Suprapubic skin (tissue), 4 donors: Measurements from ENCODE around the gene KCNG3. TPM values are rescaled to one million over a fixed set of nuclear protein-coding genes. Genes with fewer than 3 reads are reported as not detected.
"Not testable (repeated sequence)": the region's sequence is repeated elsewhere in the genome, so short reads cannot be mapped to it uniquely, and the experiment has no call there.

Experiments used
- DNase-seq, 2 donors: peaks; one replicate each; pipeline ENCODE4 v3.0.0-alpha.2; 2019; ENCODE audit warnings: low spot score in 2 of 2
- H3K27ac ChIP-seq: fragments of 200-600 bp; sonication (generic); one replicate; pipeline ENCODE4 v1.5.1; 2019
- H3K27me3 ChIP-seq: fragments of 200-600 bp; sonication (generic); one replicate; pipeline ENCODE4 v1.5.1; 2019
- H3K36me3 ChIP-seq: fragments of 200-600 bp; sonication (generic); one replicate; pipeline ENCODE4 v1.5.1; 2019
- H3K4me1 ChIP-seq: fragments of 200-600 bp; sonication (generic); one replicate; pipeline ENCODE4 v1.5.1; 2019
- H3K4me3 ChIP-seq: fragments of 200-600 bp; sonication (generic); one replicate; pipeline ENCODE4 v1.5.1; 2019; ENCODE audit warnings: mild to moderate bottlenecking
- H3K9me3 ChIP-seq: fragments of 200-600 bp; sonication (generic); one replicate; pipeline ENCODE4 v1.5.1; 2019
- CTCF ChIP-seq, 2 donors: fragments of 200-600 bp in 1 of 2; fragments of 450-650 bp in 1 of 2; sonication (generic) in 1 of 2; IDR thresholded peaks; one replicate each; pipeline ENCODE4 v1.5.1; 2016 to 2019; ENCODE audit warnings: antibody characterized with exemption in 2 of 2, mild to moderate bottlenecking in 1 of 2, moderate library complexity in 1 of 2
- EP300 ChIP-seq: sonication (generic); formaldehyde crosslinking; IDR thresholded peaks from one replicate; pipeline ENCODE4 v1.6.1; 2017; ENCODE audit warnings: antibody characterized with exemption
- POLR2A ChIP-seq, 2 donors: fragments of 450-650 bp; IDR thresholded peaks; one replicate each; pipeline ENCODE4 v1.6.1; 2017; ENCODE audit warnings: antibody characterized with exemption in 2 of 2, mild to moderate bottlenecking in 2 of 2, moderate library complexity in 2 of 2
- POLR2AphosphoS5 ChIP-seq, 3 donors: sonication (generic); formaldehyde crosslinking; IDR thresholded peaks; one replicate each; pipeline ENCODE4 v1.6.1; 2017; ENCODE audit warnings: antibody characterized with exemption in 3 of 3
- WGBS: methylation state at CpG from one replicate; pipeline ENCODE4 v1.1.5; 2018; 5-methylcytosine and 5-hydroxymethylcytosine counted together
- total RNA-seq, 4 donors: library from RNA; depleted of rRNA; stranded (reverse); fragments of >200 nt; gene quantifications; one replicate each; pipeline ENCODE4 v1.1.0, GENCODE V29; 2016

Gene KCNG3
- total RNA-seq, 4 donors from 2014 or later: 0.59 to 1.6 (median 1.1) TPM

DNA sequence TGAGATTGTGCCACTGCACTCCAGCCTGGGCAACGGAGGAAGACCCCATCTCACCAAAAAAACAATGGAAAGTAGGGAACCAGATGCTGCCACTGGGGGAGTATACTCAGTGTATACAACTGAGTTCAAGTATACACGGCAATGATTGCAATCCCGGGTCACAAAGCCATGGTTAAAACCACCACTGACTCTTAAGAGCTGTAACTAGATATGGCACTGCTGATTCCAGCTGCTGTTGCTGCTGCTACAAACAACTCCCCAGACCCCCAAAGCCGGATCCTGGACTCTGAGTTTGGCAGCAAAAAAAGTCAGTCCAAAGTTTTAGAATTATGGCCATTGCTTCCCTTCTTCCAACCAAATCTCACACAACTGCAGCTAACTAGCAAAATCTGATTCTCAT, 89.1 kb downstream of the KCNG3 start:
- Histone ChIP-seq H3K36me3 (no peaks in the 10 kb centered on the region), H3K9me3 (no peaks in the 10 kb centered on the region), H3K27me3 (no peaks in the 10 kb centered on the region), H3K4me1 (no peaks in the 10 kb centered on the region), H3K4me3 (no peak overlapping the region), H3K27ac (no peak overlapping the region)
- DNase-seq: no peak
- WGBS: 83% methylated on average over 4 of the region's 4 CpGs
- TF ChIP-seq POLR2AphosphoS5 (IDR thresholded peaks at IDR 0.05) (no peak), POLR2A (IDR thresholded peaks at IDR 0.05) (no peak), CTCF (IDR thresholded peaks at IDR 0.05) (no peak), EP300 (no peak)

GRCh38 chr2:42401773-42402172, 92.0 kb downstream of the KCNG3 start:
- Histone ChIP-seq H3K4me1 (no peaks in the 10 kb centered on the region), H3K36me3 (no peaks in the 10 kb centered on the region), H3K9me3 (no peaks in the 10 kb centered on the region), H3K4me3 (no peak overlapping the region), H3K27ac (no peak overlapping the region), H3K27me3 (no peaks in the 10 kb centered on the region)
- no peak for DNase-seq
- WGBS: 93% methylated on average over 6 of the region's 6 CpGs
- TF ChIP-seq POLR2A (IDR thresholded peaks at IDR 0.05) (no peak), POLR2AphosphoS5 (IDR thresholded peaks at IDR 0.05) (no peak), EP300 (no peak), CTCF (IDR thresholded peaks at IDR 0.05) (no peak)

- H3K9me3 ChIP-seq, H3K4me1 ChIP-seq, H3K27ac ChIP-seq, H3K36me3 ChIP-seq, H3K4me3 ChIP-seq, DNase-seq, H3K27me3 ChIP-seq: not testable (repeated sequence)
- 96% methylated on average over 11 of the region's 11 CpGs for WGBS
These were observed 95.7 kb downstream of the KCNG3 start for GRCh38 chr2:42398052-42398451.

DNA sequence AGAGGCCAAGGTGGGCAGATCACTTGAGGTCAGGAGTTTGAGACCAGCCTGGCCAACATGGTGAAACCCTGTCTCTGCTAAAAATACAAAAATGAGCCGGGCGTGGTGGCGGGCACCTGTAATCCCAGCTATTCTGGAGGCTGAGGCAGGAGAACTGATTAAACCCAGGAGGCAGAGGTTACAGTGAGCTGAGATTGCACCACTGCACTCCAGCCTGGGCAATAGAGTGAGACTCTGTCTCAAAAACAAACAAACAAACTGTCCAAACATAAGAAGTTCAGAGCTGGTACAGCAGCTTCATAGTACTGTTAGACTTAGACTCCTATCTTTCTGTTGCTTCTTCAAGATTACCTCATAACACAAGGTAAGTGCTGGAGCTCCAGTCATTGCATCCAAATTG, 100.5 kb downstream of the KCNG3 start:
- not testable (repeated sequence) for H3K36me3 ChIP-seq, DNase-seq, H3K4me3 ChIP-seq, H3K27ac ChIP-seq, H3K4me1 ChIP-seq, H3K27me3 ChIP-seq, H3K9me3 ChIP-seq
- WGBS: 98% methylated on average over 3 of the region's 3 CpGs

DNA sequence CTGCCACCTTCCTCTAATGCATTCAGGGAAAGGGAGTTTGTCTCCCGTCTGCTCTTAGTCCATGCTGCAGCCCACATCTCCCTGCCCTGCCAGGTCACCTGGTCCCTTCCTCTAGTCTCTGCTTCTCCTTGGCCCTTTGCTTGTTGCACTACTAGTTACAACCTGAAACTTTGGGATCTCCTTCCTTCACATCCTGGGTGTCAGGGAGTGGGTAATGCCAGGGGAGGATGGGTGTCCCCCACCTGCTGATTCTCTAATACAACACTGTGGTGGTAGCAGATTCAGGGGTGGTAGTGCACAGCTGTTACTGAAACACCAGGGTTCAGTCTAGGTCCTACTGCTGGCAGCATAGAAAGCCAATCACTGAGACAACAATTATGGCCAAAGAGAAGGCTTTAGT, 101.6 kb downstream of the KCNG3 start:
- no peak for DNase-seq
- TF ChIP-seq CTCF (IDR thresholded peaks at IDR 0.05): no peak
- Histone ChIP-seq H3K27me3 (no peaks in the 10 kb centered on the region), H3K4me3 (no peak overlapping the region), H3K36me3 (no peaks in the 10 kb centered on the region), H3K9me3 (no peaks in the 10 kb centered on the region), H3K4me1 (no peaks in the 10 kb centered on the region), H3K27ac (no peak overlapping the region)
- 91% methylated on average over 1 of the region's 1 CpG for WGBS

Other genes with a start within 250 kb of the KCNG3 start
- 100 to 1,000 TPM in 2 of 4 donors, 10 to 100 TPM in 2; 69.3 to 112 (median 99.0) TPM for gene COX7A2L, start 132.8 kb downstream of the KCNG3 start, total RNA-seq
- gene MTA3, start 74.7 kb upstream of the KCNG3 start, total RNA-seq: 10 to 100 TPM; 29.6 to 81.9 (median 30.3) TPM